H9 (cell line): ENCODE results near the gene PDZD8. TPM values are rescaled to one million over a fixed set of nuclear protein-coding genes. Genes with fewer than 3 reads are reported as not detected.

Experiments used
- DNase-seq: peaks from one replicate; pipeline ENCODE4 v3.0.0-alpha.2; 2017
- H2AFZ ChIP-seq: one replicate; pipeline ENCODE4 v1.6.1; 2013; ENCODE audit warnings: mild to moderate bottlenecking, low read length, control low read depth, moderate library complexity
- H2AK5ac ChIP-seq: 2 replicates; pipeline ENCODE4 v1.6.1; 2013; ENCODE audit warnings: low read length, control low read depth, mixed read lengths; ENCODE audit not compliant: insufficient read length
- H2BK120ac ChIP-seq: one replicate; pipeline ENCODE4 v1.6.1; 2013; ENCODE audit warnings: low read depth, mild to moderate bottlenecking, low read length, control low read depth, inconsistent platforms; ENCODE audit not compliant: poor library complexity, severe bottlenecking
- H2BK12ac ChIP-seq: 2 replicates; pipeline ENCODE4 v1.6.1; 2013; ENCODE audit warnings: low read length, control low read depth, mixed read lengths, low read depth; ENCODE audit not compliant: insufficient read length
- H2BK15ac ChIP-seq: 2 replicates; pipeline ENCODE4 v1.6.1; 2013; ENCODE audit warnings: low read depth, low read length, control low read depth
- H2BK20ac ChIP-seq: one replicate; pipeline ENCODE4 v1.6.1; 2013; ENCODE audit warnings: low read depth, mild to moderate bottlenecking, low read length, control low read depth, inconsistent platforms; ENCODE audit not compliant: poor library complexity, severe bottlenecking
- H2BK5ac ChIP-seq: 2 replicates; pipeline ENCODE4 v1.6.1; 2013; ENCODE audit warnings: low read length, control low read depth, mixed read lengths; ENCODE audit not compliant: insufficient read length
- H3K14ac ChIP-seq: 2 replicates; pipeline ENCODE4 v1.6.1; 2013; ENCODE audit warnings: low read length, control low read depth; ENCODE audit not compliant: insufficient read depth
- H3K18ac ChIP-seq: 2 replicates; pipeline ENCODE4 v1.6.1; 2013; ENCODE audit warnings: low read depth, mild to moderate bottlenecking, mixed read lengths, low read length, control low read depth; ENCODE audit not compliant: insufficient read length
- H3K23ac ChIP-seq: 2 replicates; pipeline ENCODE4 v1.6.1; 2013; ENCODE audit warnings: low read length, control low read depth, mixed read lengths, low read depth; ENCODE audit not compliant: insufficient read length
- H3K23me2 ChIP-seq: 2 replicates; pipeline ENCODE4 v1.6.1; 2013; ENCODE audit warnings: low read depth, mild to moderate bottlenecking, mixed read lengths, low read length, control low read depth; ENCODE audit not compliant: insufficient read length, poor library complexity, severe bottlenecking
- H3K27ac ChIP-seq: 2 replicates; pipeline ENCODE4 v1.5.1; 2013; ENCODE audit warnings: low read length, control low read depth, mixed read lengths, low read depth; ENCODE audit not compliant: insufficient read length
- H3K27me3 ChIP-seq: 2 replicates; pipeline ENCODE4 v1.6.1; 2013; ENCODE audit warnings: low read length, control low read depth, inconsistent platforms; ENCODE audit not compliant: insufficient read depth
- H3K4ac ChIP-seq: 2 replicates; pipeline ENCODE4 v1.6.1; 2013; ENCODE audit warnings: low read depth, mild to moderate bottlenecking, control low read depth, inconsistent platforms, low read length, moderate library complexity
- H3K4me1 ChIP-seq: 2 replicates; pipeline ENCODE4 v1.6.1; 2013; ENCODE audit warnings: low read length, control low read depth, inconsistent platforms; ENCODE audit not compliant: insufficient read depth
- H3K4me2 ChIP-seq: 2 replicates; pipeline ENCODE4 v1.6.1; 2013; ENCODE audit warnings: low read length, control low read depth, mixed read lengths; ENCODE audit not compliant: insufficient read length, insufficient read depth
- H3K56ac ChIP-seq: 2 replicates; pipeline ENCODE4 v1.6.1; 2013; ENCODE audit warnings: low read depth, mild to moderate bottlenecking, mixed read lengths, low read length, control low read depth; ENCODE audit not compliant: insufficient read length
- H3K79me1 ChIP-seq: 2 replicates; pipeline ENCODE4 v1.6.1; 2013; ENCODE audit warnings: low read depth, mild to moderate bottlenecking, moderate library complexity, low read length, control low read depth, inconsistent platforms; ENCODE audit not compliant: insufficient read depth, poor library complexity, severe bottlenecking
- H3K79me2 ChIP-seq: 2 replicates; pipeline ENCODE4 v1.6.1; 2013; ENCODE audit warnings: low read length, control low read depth, inconsistent platforms; ENCODE audit not compliant: insufficient read depth
- H3K9ac ChIP-seq: 2 replicates; pipeline ENCODE4 v1.6.1; 2013; ENCODE audit warnings: low read length, control low read depth, mixed read lengths; ENCODE audit not compliant: insufficient read length; ENCODE audit errors: extremely low read depth
- H3K9me3 ChIP-seq: one replicate; pipeline ENCODE4 v1.6.1; 2013; ENCODE audit warnings: low read depth, low read length, inconsistent platforms; ENCODE audit not compliant: control insufficient read depth
- H3T11ph ChIP-seq: one replicate; pipeline ENCODE4 v1.6.1; 2013; ENCODE audit warnings: mild to moderate bottlenecking, low read length, control low read depth, inconsistent platforms
- H4K20me1 ChIP-seq: one replicate; pipeline ENCODE4 v1.6.1; 2013; ENCODE audit not compliant: control insufficient read depth, insufficient read length, insufficient read depth
- H4K5ac ChIP-seq: 2 replicates; pipeline ENCODE4 v1.6.1; 2013; ENCODE audit warnings: low read depth, mild to moderate bottlenecking, mixed read lengths, low read length, control low read depth; ENCODE audit not compliant: insufficient read length
- H4K8ac ChIP-seq: replicated peaks from 2 replicates; pipeline ENCODE4 v1.6.1; 2013; ENCODE audit warnings: low read length, control low read depth, mixed read lengths, low read depth; ENCODE audit not compliant: insufficient read length
- H4K91ac ChIP-seq: 2 replicates; pipeline ENCODE4 v1.6.1; 2013; ENCODE audit warnings: low read depth, mild to moderate bottlenecking, moderate library complexity, mixed read lengths, low read length, control low read depth; ENCODE audit not compliant: insufficient read length
- H3K27ac Mint-ChIP-seq, 3 experiments: 2 replicates in 2 of 3; 3 replicates in 1 of 3; pipeline ENCODE4 v1.8.0; 2020 to 2021; ENCODE audit warnings: mixed read lengths in 3 of 3, mild to moderate bottlenecking in 1 of 3, moderate library complexity in 1 of 3
- H3K27me3 Mint-ChIP-seq: 2 replicates; pipeline ENCODE4 v1.8.0; 2021; ENCODE audit warnings: low read depth, mild to moderate bottlenecking, moderate library complexity, mixed read lengths
- H3K36me3 Mint-ChIP-seq, 3 experiments: 2 replicates in 2 of 3; 3 replicates in 1 of 3; pipeline ENCODE4 v1.8.0; 2020 to 2021; ENCODE audit warnings: low read depth in 3 of 3, mixed read lengths in 3 of 3; ENCODE audit not compliant: insufficient read depth in 1 of 3
- H3K4me1 Mint-ChIP-seq, 2 experiments: 2 replicates each; pipeline ENCODE4 v1.8.0; 2020; ENCODE audit warnings: mixed read lengths in 2 of 2
- H3K4me3 Mint-ChIP-seq, 2 experiments: 2 replicates in 1 of 2; 3 replicates in 1 of 2; pipeline ENCODE4 v1.8.0; 2020 to 2021; ENCODE audit warnings: mild to moderate bottlenecking in 2 of 2, mixed read lengths in 2 of 2, moderate library complexity in 1 of 2
- H3K9me3 Mint-ChIP-seq, 2 experiments: 2 replicates in 1 of 2; 3 replicates in 1 of 2; pipeline ENCODE4 v1.8.0; 2020; ENCODE audit warnings: mild to moderate bottlenecking in 2 of 2, mixed read lengths in 2 of 2, moderate library complexity in 1 of 2
- WGBS: extraction: QIAGEN DNeasy Blood & Tissue Kit; methylation state at CpG from one replicate; pipeline ENCODE4 v1.1.7; 2013; ENCODE audit warnings: missing lambda C conversion rate, low lambda C conversion rate, mixed read lengths; ENCODE audit not compliant: insufficient read length; ENCODE audit errors: extremely low coverage; 5-methylcytosine and 5-hydroxymethylcytosine counted together
- total RNA-seq: library from RNA; stranded (reverse); gene quantifications from 2 replicates; pipeline ENCODE4 v1.2.1, GENCODE V29; 2021
- TF ChIP-seq, protein P1 (sequence below): fragments of 200-600 bp; sonication (generic); conservative IDR thresholded peaks from 3 replicates; pipeline ENCODE4 v1.8.0; 2021; ENCODE audit warnings: antibody characterized with exemption, mild to moderate bottlenecking

PDZD8 gene
- total RNA-seq, 1 experiment from 2014 or later = 38.2 TPM

DNA sequence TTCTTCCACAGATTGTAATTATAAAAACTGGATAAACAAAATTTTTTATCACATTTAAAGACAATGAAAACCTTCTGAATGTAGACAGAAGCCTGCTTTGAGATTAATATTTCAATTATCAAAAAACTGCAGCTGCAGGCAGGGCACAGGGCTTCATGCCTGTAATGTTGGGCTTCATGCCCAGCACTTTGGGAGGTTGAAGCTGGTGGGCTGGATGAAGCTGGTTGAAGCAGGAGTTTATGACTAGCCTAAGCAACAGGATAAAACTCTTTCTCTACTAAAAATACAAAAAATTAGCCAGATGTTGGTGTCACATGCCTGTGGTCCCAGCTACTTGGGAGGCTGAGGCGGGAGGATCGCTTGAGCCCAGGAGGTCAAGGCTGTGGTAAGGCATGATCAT, 41.2 kb downstream of the PDZD8 start:
- Histone ChIP-seq H3K56ac (no peak overlapping the region), H3K79me2 (no peaks in the 10 kb centered on the region; the same call in 1 of the 2 replicates), H3K4me1 (no peaks in the 10 kb centered on the region), H3K9me3 (no peaks in the 10 kb centered on the region), H3K23me2 (no peaks in the 10 kb centered on the region), H2BK15ac (no peak overlapping the region), H2AFZ (no peak overlapping the region), H2BK5ac (no peak overlapping the region), H4K8ac (no peak overlapping the region), H3K79me1 (no peaks in the 10 kb centered on the region), H3K27ac (no peak overlapping the region), H3K4ac (no peak overlapping the region), H2BK20ac (no peak overlapping the region), H2BK12ac (no peak overlapping the region), H3K27me3 (no peaks in the 10 kb centered on the region), H4K5ac (no peak overlapping the region), H2AK5ac (no peak overlapping the region), H3K14ac (no peak overlapping the region), H3K18ac (no peak overlapping the region), H3K4me2 (no peak overlapping the region), H4K91ac (no peak overlapping the region), H2BK120ac (no peak overlapping the region), H4K20me1 (no peaks in the 10 kb centered on the region), H3K23ac (no peak overlapping the region), H3K9ac (no peak overlapping the region), H3T11ph (no peak overlapping the region)
- H3K27ac Mint-ChIP-seq = peak overlapping the region in 1 of 3 experiments; percentile 66; a peak in 2 of 7 replicates
- peaks cover 18 to 21% of the 10 kb centered on the region in 2 experiments for H3K4me1 Mint-ChIP-seq
- no CpG with 5 or more reads among the region's 2 CpGs for WGBS
- no peaks in the 10 kb centered on the region for H3K27me3 Mint-ChIP-seq
- TF ChIP-seq, protein P1, sequence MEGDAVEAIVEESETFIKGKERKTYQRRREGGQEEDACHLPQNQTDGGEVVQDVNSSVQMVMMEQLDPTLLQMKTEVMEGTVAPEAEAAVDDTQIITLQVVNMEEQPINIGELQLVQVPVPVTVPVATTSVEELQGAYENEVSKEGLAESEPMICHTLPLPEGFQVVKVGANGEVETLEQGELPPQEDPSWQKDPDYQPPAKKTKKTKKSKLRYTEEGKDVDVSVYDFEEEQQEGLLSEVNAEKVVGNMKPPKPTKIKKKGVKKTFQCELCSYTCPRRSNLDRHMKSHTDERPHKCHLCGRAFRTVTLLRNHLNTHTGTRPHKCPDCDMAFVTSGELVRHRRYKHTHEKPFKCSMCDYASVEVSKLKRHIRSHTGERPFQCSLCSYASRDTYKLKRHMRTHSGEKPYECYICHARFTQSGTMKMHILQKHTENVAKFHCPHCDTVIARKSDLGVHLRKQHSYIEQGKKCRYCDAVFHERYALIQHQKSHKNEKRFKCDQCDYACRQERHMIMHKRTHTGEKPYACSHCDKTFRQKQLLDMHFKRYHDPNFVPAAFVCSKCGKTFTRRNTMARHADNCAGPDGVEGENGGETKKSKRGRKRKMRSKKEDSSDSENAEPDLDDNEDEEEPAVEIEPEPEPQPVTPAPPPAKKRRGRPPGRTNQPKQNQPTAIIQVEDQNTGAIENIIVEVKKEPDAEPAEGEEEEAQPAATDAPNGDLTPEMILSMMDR = no peak
- H3K36me3 Mint-ChIP-seq = peaks cover 13 to 22% (median 20%) of the 10 kb centered on the region in 3 experiments; a peak in 6 of 7 replicates
- H3K4me3 Mint-ChIP-seq = no peak overlapping the region; a peak in 1 of 5 replicates
- H3K9me3 Mint-ChIP-seq = peaks cover 0 to 3% of the 10 kb centered on the region in 2 experiments; a peak in 1 of 5 replicates
- no peak for DNase-seq
